GM12875 (cell line): ENCODE results near the gene WDR76.
A peak's percentile ranks its signal among the peaks of the same experiment; 100 is the strongest.

ENCODE experiments used
- H3K4me3 ChIP-seq: one replicate; pipeline ENCODE4 v1.5.1; 2011; ENCODE audit warnings: low read depth, low read length, control low read depth
- CTCF ChIP-seq: IDR thresholded peaks from 2 replicates; pipeline ENCODE4 v1.5.1; 2011; ENCODE audit warnings: low read depth, mild to moderate bottlenecking, control low read depth, inconsistent platforms, low read length, moderate library complexity, borderline replicate concordance; ENCODE audit not compliant: insufficient read depth

WDR76 gene

GRCh38 chr15:43881944-43882343 is 55.1 kb downstream of the WDR76 start:
- peak; percentile 42 for TF ChIP-seq CTCF
- no peak overlapping the region for H3K4me3 ChIP-seq

- no peak for TF ChIP-seq CTCF
Observed at GRCh38 chr15:43883571-43883970, 56.8 kb downstream of the WDR76 start.

GRCh38 chr15:43886558-43886957 is 59.8 kb downstream of the WDR76 start:
- H3K4me3 ChIP-seq = no peak overlapping the region
- no peak for TF ChIP-seq CTCF

More at GRCh38 chr15:43883571-43883970, 56.8 kb downstream of the WDR76 start:
- no peak overlapping the region for H3K4me3 ChIP-seq

GRCh38 chr15:43887901-43888300 is 61.1 kb downstream of the WDR76 start:
- no peak overlapping the region for H3K4me3 ChIP-seq
- no peak for TF ChIP-seq CTCF

GRCh38 chr15:43889042-43889441 is 62.2 kb downstream of the WDR76 start:
- no peak for TF ChIP-seq CTCF

GRCh38 chr15:43893956-43894355 is 67.2 kb downstream of the WDR76 start:
- no peak overlapping the region for H3K4me3 ChIP-seq
- TF ChIP-seq CTCF = no peak

More at GRCh38 chr15:43889042-43889441, 62.2 kb downstream of the WDR76 start:
- H3K4me3 ChIP-seq = no peak overlapping the region

GRCh38 chr15:43895586-43895985 is 68.8 kb downstream of the WDR76 start:
- H3K4me3 ChIP-seq = no peak overlapping the region
- TF ChIP-seq CTCF = no peak
